Fibroblast of lung (primary cell): ENCODE measurements around the gene ABHD5. TPM values are rescaled to one million over a fixed set of nuclear protein-coding genes. Genes with fewer than 3 reads are reported as not detected.

Experiments
- DNase-seq, 2 donors: peaks; one replicate each; pipeline versions ENCODE4 v3.0.0 to v3.0.0-alpha.2; 2010; ENCODE audit warnings: low read depth in 2 of 2
- H2AFZ ChIP-seq: 2 replicates; pipeline ENCODE4 v1.5.1; 2012; ENCODE audit warnings: low read length, control low read depth, inconsistent platforms
- H3K27ac ChIP-seq: 2 replicates; pipeline ENCODE4 v1.5.1; 2011; ENCODE audit warnings: low read length, control low read depth; ENCODE audit not compliant: insufficient read depth
- H3K27me3 ChIP-seq: 2 replicates; pipeline ENCODE4 v1.5.1; 2011; ENCODE audit warnings: mild to moderate bottlenecking, low read length; ENCODE audit not compliant: control insufficient read depth, insufficient read depth
- H3K36me3 ChIP-seq: 2 replicates; pipeline ENCODE4 v1.5.1; 2011; ENCODE audit warnings: low read length; ENCODE audit not compliant: control insufficient read depth, insufficient read depth
- H3K4me1 ChIP-seq: 2 replicates; pipeline ENCODE4 v1.5.1; 2011; ENCODE audit warnings: low read length; ENCODE audit not compliant: control insufficient read depth, insufficient read depth; ENCODE audit errors: extremely low read depth
- H3K4me2 ChIP-seq: 2 replicates; pipeline ENCODE4 v1.5.1; 2011; ENCODE audit warnings: low read length, control low read depth; ENCODE audit not compliant: insufficient read depth; ENCODE audit errors: extremely low read depth
- H3K4me3 ChIP-seq, 4 experiments: fragments of 200-600 bp in 1 of 4; sonication (generic) in 1 of 4; replicated peaks in 1 of 4; 2 replicates each; pipeline ENCODE4 v1.5.1; 2011 to 2016; ENCODE audit warnings: low read length in 4 of 4, low read depth in 3 of 4, mild to moderate bottlenecking in 3 of 4, control low read depth in 2 of 4, inconsistent platforms in 1 of 4, mixed read lengths in 1 of 4; ENCODE audit not compliant: insufficient read depth in 1 of 4; ENCODE audit errors: control extremely low read depth in 1 of 4
- H3K79me2 ChIP-seq: 2 replicates; pipeline ENCODE4 v1.5.1; 2012; ENCODE audit warnings: mild to moderate bottlenecking, low read length, inconsistent platforms; ENCODE audit not compliant: control insufficient read depth, insufficient read depth
- H3K9ac ChIP-seq: 2 replicates; pipeline ENCODE4 v1.5.1; 2011; ENCODE audit warnings: mild to moderate bottlenecking, low read length, control low read depth; ENCODE audit not compliant: insufficient read depth
- H3K9me3 ChIP-seq: 2 replicates; pipeline ENCODE4 v1.5.1; 2012; ENCODE audit warnings: low read depth, low read length; ENCODE audit not compliant: control insufficient read depth, insufficient read depth
- H4K20me1 ChIP-seq: 2 replicates; pipeline ENCODE4 v1.5.1; 2011; ENCODE audit warnings: low read length; ENCODE audit not compliant: control insufficient read depth, insufficient read depth; ENCODE audit errors: extremely low read depth
- EZH2 ChIP-seq: IDR thresholded peaks from 2 replicates; pipeline ENCODE4 v1.5.1; 2012; ENCODE audit warnings: low read length, control low read depth, mild to moderate bottlenecking; ENCODE audit errors: missing control alignments
- polyA plus RNA-seq, 2 donors: library from polyadenylated mRNA; depleted of rRNA in 1 of 2; stranded (reverse) in 1 of 2; unstranded in 1 of 2; fragments of >200 nt; gene quantifications; 2 replicates each; pipeline ENCODE4 v1.2.1, GENCODE V29; 2011 to 2012; ENCODE audit warnings: missing spikeins in 1 of 2
- total RNA-seq: library from RNA; depleted of rRNA; stranded (reverse); fragments of >200 nt; gene quantifications from 2 replicates; pipeline ENCODE4 v1.2.1, GENCODE V29; 2014
- TF ChIP-seq, protein P1 (sequence below), 2 donors: IDR thresholded peaks in 1 of 2; conservative IDR thresholded peaks in 1 of 2; 1 replicate in 1 of 2; 2 replicates in 1 of 2; pipeline ENCODE4 v1.5.1; 2011 to 2012; ENCODE audit warnings: low read length in 2 of 2, control low read depth in 1 of 2, inconsistent platforms in 1 of 2, low read depth in 1 of 2, mild to moderate bottlenecking in 1 of 2

ABHD5 gene
- total and polyA plus RNA-seq, 2 donors (not counting 1 experiment from before 2014, with no cell fraction given), result 59.8 to 64.7 TPM

DNA sequence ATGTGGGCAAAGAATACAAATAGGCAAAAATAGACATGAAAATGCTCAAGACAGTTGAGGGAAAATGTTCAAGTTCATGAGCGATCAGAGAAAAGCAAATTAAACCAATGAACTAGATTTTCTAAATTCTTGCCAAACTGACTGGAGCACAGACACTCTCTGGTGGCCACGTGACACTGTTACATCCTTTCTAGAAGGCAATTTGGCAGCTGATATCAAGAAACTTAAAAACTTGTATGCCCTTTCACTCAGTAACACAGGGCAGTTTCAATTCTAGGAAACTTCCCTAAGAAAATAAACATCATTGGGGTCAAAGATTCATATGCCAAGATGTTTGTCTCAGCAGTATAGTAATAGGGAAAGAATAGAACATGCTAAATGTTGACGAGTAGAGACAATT lies 52.2 kb downstream of the ABHD5 start:
- Histone ChIP-seq H3K79me2 (no peaks in the 10 kb centered on the region), H3K9me3 (no peaks in the 10 kb centered on the region), H3K4me2 (peak overlapping the region; percentile 28), H3K4me1 (peaks cover 6% of the 10 kb centered on the region), H3K36me3 (no peaks in the 10 kb centered on the region), H3K9ac (no peak overlapping the region), H3K4me3 (no peak overlapping the region), H3K27ac (no peak overlapping the region), H2AFZ (no peak overlapping the region), H3K27me3 (no peaks in the 10 kb centered on the region), H4K20me1 (no peaks in the 10 kb centered on the region)
- peak in 1 of 2 donors; percentile 93 for DNase-seq
- no peak for TF ChIP-seq EZH2
- TF ChIP-seq, protein P1, sequence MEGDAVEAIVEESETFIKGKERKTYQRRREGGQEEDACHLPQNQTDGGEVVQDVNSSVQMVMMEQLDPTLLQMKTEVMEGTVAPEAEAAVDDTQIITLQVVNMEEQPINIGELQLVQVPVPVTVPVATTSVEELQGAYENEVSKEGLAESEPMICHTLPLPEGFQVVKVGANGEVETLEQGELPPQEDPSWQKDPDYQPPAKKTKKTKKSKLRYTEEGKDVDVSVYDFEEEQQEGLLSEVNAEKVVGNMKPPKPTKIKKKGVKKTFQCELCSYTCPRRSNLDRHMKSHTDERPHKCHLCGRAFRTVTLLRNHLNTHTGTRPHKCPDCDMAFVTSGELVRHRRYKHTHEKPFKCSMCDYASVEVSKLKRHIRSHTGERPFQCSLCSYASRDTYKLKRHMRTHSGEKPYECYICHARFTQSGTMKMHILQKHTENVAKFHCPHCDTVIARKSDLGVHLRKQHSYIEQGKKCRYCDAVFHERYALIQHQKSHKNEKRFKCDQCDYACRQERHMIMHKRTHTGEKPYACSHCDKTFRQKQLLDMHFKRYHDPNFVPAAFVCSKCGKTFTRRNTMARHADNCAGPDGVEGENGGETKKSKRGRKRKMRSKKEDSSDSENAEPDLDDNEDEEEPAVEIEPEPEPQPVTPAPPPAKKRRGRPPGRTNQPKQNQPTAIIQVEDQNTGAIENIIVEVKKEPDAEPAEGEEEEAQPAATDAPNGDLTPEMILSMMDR (conservative IDR thresholded peaks at IDR 0.05 in 1 of 2, IDR thresholded peaks at IDR 0.05 in 1 of 2; ENCODE audit: low read depth in 1 of 2, low read length in 2 of 2), result no peak

DNA sequence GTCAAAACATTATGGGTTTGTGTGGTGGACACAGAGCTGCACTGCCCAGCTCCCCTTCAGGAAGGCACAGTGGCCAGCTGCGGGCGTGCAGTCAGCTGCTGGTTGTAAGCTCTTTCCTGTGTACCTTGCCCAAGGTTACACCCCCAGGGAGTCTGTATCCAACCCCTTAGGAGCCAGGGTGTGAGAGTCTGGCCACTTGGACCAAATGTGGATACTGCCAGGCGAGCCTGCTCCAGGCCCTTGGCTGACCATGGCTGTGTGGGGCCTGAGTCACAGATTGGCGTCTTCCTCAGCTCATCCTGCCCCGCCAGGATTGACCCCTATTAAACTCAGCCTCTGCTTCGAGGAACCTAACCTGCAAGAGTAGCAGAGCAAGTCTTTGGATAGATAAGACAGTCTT lies 56.9 kb downstream of the ABHD5 start:
- Histone ChIP-seq H4K20me1 (no peaks in the 10 kb centered on the region), H3K36me3 (no peaks in the 10 kb centered on the region), H3K4me1 (peaks cover 15% of the 10 kb centered on the region), H3K9me3 (no peaks in the 10 kb centered on the region), H3K4me2 (no peak overlapping the region), H3K79me2 (no peaks in the 10 kb centered on the region), H3K4me3 (no peak overlapping the region), H3K9ac (no peak overlapping the region), H3K27me3 (no peaks in the 10 kb centered on the region), H3K27ac (peak overlapping the region; percentile 52), H2AFZ (peak overlapping the region; percentile 77)
- TF ChIP-seq, protein P1 (conservative IDR thresholded peaks at IDR 0.05 in 1 of 2, IDR thresholded peaks at IDR 0.05 in 1 of 2; ENCODE audit: low read depth in 1 of 2, low read length in 2 of 2), result no peak
- no peak for TF ChIP-seq EZH2
- peak in 1 of 2 donors; percentile 47 for DNase-seq

DNA sequence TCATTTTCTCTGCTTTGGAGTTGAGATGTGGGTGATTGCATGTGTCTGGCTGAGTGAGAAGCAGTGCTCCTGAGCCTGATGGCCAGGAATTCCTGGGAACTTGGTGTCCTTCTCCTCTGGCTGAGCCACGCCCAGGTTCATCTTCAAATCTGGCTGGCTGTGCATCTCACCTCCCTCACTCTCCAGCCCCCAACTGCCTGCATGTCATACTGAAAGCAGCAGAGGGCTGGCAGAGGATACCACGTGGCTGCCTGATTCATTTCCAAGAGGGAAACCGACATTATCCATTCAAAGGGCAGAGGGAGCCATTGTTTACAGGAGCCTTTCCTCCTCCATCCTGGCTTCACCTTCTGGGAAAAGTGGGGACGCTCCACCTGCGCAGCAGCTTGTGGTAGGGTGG lies 57.4 kb downstream of the ABHD5 start:
- no peaks in the 10 kb centered on the region for H3K36me3 ChIP-seq
- H3K4me3 ChIP-seq, result no peak overlapping the region
- peak overlapping the region; percentile 77 for H2AFZ ChIP-seq
- no peaks in the 10 kb centered on the region for H4K20me1 ChIP-seq
- H3K9ac ChIP-seq, result no peak overlapping the region
- peak overlapping the region; percentile 52 for H3K27ac ChIP-seq
- H3K4me1 ChIP-seq, result peaks cover 15% of the 10 kb centered on the region
- TF ChIP-seq EZH2, result no peak
- TF ChIP-seq, protein P1 (conservative IDR thresholded peaks at IDR 0.05 in 1 of 2, IDR thresholded peaks at IDR 0.05 in 1 of 2; ENCODE audit: low read depth in 1 of 2, low read length in 2 of 2), result peak in 1 of 2 donors; percentile 10
- H3K79me2 ChIP-seq, result no peaks in the 10 kb centered on the region
- H3K27me3 ChIP-seq, result no peaks in the 10 kb centered on the region
- peak; percentile 41 to 47 for DNase-seq
- H3K9me3 ChIP-seq, result no peaks in the 10 kb centered on the region
- H3K4me2 ChIP-seq, result peak overlapping the region; percentile 44
